NCI-H128 (cell line): Measurements from ENCODE around the gene IQGAP3.
"Not testable (repeated sequence)": the region's sequence is repeated elsewhere in the genome, so short reads cannot be mapped to it uniquely, and the experiment has no call there.

ENCODE experiments used
- DNase-seq: peaks from one replicate; lab custom pipeline; 2025; ENCODE audit not compliant: unreplicated experiment; lab: John Stamatoyannopoulos, UW

Gene IQGAP3, protein sequence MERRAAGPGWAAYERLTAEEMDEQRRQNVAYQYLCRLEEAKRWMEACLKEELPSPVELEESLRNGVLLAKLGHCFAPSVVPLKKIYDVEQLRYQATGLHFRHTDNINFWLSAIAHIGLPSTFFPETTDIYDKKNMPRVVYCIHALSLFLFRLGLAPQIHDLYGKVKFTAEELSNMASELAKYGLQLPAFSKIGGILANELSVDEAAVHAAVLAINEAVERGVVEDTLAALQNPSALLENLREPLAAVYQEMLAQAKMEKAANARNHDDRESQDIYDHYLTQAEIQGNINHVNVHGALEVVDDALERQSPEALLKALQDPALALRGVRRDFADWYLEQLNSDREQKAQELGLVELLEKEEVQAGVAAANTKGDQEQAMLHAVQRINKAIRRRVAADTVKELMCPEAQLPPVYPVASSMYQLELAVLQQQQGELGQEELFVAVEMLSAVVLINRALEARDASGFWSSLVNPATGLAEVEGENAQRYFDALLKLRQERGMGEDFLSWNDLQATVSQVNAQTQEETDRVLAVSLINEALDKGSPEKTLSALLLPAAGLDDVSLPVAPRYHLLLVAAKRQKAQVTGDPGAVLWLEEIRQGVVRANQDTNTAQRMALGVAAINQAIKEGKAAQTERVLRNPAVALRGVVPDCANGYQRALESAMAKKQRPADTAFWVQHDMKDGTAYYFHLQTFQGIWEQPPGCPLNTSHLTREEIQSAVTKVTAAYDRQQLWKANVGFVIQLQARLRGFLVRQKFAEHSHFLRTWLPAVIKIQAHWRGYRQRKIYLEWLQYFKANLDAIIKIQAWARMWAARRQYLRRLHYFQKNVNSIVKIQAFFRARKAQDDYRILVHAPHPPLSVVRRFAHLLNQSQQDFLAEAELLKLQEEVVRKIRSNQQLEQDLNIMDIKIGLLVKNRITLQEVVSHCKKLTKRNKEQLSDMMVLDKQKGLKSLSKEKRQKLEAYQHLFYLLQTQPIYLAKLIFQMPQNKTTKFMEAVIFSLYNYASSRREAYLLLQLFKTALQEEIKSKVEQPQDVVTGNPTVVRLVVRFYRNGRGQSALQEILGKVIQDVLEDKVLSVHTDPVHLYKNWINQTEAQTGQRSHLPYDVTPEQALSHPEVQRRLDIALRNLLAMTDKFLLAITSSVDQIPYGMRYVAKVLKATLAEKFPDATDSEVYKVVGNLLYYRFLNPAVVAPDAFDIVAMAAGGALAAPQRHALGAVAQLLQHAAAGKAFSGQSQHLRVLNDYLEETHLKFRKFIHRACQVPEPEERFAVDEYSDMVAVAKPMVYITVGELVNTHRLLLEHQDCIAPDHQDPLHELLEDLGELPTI (N-terminal part only)

GRCh38 chr1:156571919-156572662 lies at the start of gene IQGAP3:
Gene IQGAP3 (minus strand): TSS chr1:156572565. CDS start chr1:156572529, 36 bp downstream.
- peak; percentile 80 for DNase-seq

DNA sequence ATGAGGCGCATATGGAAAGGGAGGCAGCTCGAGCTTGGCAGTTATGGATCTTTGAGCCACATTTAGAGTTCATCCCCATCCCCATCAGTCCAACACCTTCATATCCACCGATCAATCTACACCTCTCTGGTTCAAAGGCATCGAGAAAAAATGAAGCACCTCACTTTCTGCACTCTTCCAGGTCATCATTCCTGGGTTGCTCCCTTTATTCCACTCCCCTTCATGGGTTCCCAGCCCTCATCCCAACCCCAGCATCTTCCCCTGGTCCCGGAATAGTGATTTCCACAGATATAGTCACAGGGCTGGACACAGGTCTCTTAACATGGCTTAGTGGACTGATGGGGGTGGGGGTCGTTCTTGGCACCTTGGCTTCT lies 47.2 kb upstream of the IQGAP3 start:
- DNase-seq = no peak

- no peak for DNase-seq
Measured at GRCh38 chr1:156618853-156619581, 46.7 kb upstream of the IQGAP3 start, which contains the start of gene HAPLN2. Gene HAPLN2 (plus strand): TSS chr1:156619415. CDS start chr1:156623491, 4,076 bp downstream.

DNA sequence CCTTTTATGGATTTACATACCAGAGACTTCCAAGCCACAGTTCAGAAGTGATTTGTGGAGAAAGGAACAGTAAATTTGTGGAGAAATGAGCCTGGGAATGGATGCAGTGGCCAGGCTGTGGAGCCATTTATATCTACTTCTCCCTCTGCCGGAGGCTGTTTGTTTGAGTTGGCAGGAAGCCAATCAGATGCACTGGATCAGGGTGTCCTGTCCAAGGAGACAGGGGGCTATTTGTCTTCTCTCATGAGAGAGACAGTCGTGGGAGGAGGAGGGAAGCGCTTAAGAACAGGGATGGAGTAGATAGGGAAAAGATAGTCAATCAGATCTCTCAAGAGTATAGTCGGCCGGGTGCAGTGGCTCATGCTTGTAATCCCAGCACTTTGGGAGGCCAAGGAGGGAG lies 44.1 kb upstream of the IQGAP3 start:
- DNase-seq = no peak

GRCh38 chr1:156615946-156616345 lies 43.6 kb upstream of the IQGAP3 start:
- no peak for DNase-seq

GRCh38 chr1:156612666-156613065 lies 40.3 kb upstream of the IQGAP3 start:
- DNase-seq = no peak

GRCh38 chr1:156610072-156610471 lies 37.7 kb upstream of the IQGAP3 start:
- DNase-seq = not testable (repeated sequence)

GRCh38 chr1:156608981-156609380 lies 36.6 kb upstream of the IQGAP3 start:
- peak; percentile 10 for DNase-seq

- peak; percentile 61 for DNase-seq
Measured at GRCh38 chr1:156608036-156608674, 35.8 kb upstream of the IQGAP3 start.

- not testable (repeated sequence) for DNase-seq
Measured at GRCh38 chr1:156607344-156607743, 35.0 kb upstream of the IQGAP3 start.

GRCh38 chr1:156602557-156602993 lies 30.2 kb upstream of the IQGAP3 start:
- DNase-seq = no peak

- no peak for DNase-seq
Measured at GRCh38 chr1:156601892-156602291, 29.5 kb upstream of the IQGAP3 start.

DNA sequence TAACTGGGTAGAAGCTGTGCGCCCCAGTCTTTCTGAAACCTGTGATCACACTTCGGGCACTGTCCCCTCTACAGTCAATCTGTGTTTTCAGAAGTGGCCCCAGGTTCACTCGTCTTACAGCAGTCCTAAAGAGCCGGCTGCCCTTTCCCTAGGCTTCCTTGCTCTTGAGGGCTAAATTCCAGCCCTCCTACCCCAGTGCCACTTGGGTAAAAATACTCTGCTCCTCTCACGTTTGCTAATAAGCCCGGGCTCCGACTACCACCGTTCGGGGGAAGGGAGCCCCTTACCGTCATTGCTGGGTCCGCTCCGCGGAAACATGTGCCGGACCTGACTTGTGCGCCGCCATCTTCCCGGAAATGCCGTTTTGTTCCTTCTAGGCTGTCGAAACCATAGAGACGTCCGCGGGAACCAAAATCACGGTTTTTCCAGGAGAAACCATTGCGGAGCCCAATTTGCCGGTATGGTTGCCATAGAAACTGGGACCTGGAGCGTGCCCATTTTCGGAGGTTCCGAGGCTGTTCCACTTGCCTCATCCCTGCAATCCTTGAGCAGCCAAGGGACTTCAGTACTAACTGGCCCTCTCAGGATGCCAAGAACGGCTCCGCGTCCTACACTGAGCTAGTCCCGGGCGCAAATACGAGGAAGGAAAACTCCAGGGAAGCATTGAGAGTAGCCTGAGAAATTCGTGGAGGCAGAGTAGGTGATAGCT lies 28.9 kb upstream of the IQGAP3 start, which contains the start of gene GPATCH4:
GPATCH4 (minus strand) TSS at position 358 of the 709 bp plus-strand sequence.
- peak; percentile 81 for DNase-seq

GRCh38 chr1:156600733-156601121 lies 28.4 kb upstream of the IQGAP3 start:
- DNase-seq = no peak

DNA sequence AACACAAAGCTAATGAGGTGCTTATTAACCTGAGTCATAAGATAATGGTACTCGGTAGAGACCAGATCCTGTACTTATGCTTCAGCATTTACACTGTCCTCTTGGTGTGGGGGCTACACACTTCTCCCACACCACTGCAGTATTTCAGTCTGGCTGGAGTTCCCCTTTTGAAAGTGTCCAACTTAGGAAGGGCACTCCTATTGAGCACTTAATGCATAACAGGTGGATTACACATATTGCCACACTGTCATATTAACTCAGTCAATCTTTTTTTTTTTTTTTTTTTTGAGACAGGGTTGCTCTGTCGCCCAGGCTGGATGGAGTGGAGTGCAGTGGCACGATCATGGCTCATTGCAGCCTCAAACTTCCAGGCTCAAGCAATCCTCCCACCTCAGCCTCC lies 27.4 kb upstream of the IQGAP3 start:
- DNase-seq = no peak

GRCh38 chr1:156598731-156599432 lies 26.5 kb upstream of the IQGAP3 start:
- no peak for DNase-seq

DNA sequence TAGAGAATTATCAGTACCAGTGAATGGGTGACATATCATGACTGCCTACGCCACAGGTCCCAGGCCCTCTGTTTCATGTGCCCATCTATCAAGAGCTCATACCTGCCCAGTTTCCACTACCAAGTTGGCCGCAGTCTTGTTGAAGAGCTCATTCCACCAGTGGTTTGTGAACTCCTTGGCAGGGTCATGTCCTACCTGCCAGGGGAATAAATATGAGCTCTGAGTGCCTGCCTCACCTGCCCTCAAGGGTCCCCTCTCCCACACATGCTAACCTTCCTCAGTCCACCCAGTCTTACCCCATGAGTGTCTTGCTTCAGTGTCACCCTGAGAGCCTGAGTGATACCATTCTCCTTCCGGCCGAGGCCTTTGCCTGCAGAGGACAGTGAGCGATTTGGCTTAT lies 25.8 kb upstream of the IQGAP3 start:
- DNase-seq = no peak

GRCh38 chr1:156596426-156596825 lies 24.1 kb upstream of the IQGAP3 start:
- no peak for DNase-seq
